Neuronal stem cell (in vitro differentiated cells): ENCODE results near the gene ETFRF1.

Experiments used
- DNase-seq: peaks from one replicate; pipeline ENCODE4 v3.0.0-alpha.2; 2013; ENCODE audit warnings: low spot score
- H2AFZ ChIP-seq: one replicate; pipeline ENCODE4 v1.6.1; 2013; ENCODE audit warnings: mild to moderate bottlenecking, low read length, inconsistent platforms
- H2AK5ac ChIP-seq: 2 replicates; pipeline ENCODE4 v1.6.1; 2013; ENCODE audit warnings: low read depth, mild to moderate bottlenecking, inconsistent platforms, low read length, moderate library complexity, mixed read lengths
- H2BK120ac ChIP-seq: 2 replicates; pipeline ENCODE4 v1.6.1; 2013; ENCODE audit warnings: low read depth, mild to moderate bottlenecking, inconsistent platforms, low read length, moderate library complexity, mixed read lengths
- H2BK12ac ChIP-seq: one replicate; pipeline ENCODE4 v1.6.1; 2013; ENCODE audit warnings: low read length, inconsistent platforms
- H2BK15ac ChIP-seq: 2 replicates; pipeline ENCODE4 v1.6.1; 2013; ENCODE audit warnings: mild to moderate bottlenecking, low read length, inconsistent platforms, mixed read lengths
- H2BK5ac ChIP-seq: one replicate; pipeline ENCODE4 v1.6.1; 2013; ENCODE audit warnings: inconsistent platforms, mild to moderate bottlenecking, low read length, moderate library complexity
- H3K14ac ChIP-seq: one replicate; pipeline ENCODE4 v1.6.1; 2013; ENCODE audit warnings: low read length, inconsistent platforms
- H3K18ac ChIP-seq: 2 replicates; pipeline ENCODE4 v1.6.1; 2013; ENCODE audit warnings: low read length, inconsistent platforms
- H3K23ac ChIP-seq: 2 replicates; pipeline ENCODE4 v1.6.1; 2013; ENCODE audit warnings: low read depth, mild to moderate bottlenecking, mixed read lengths, low read length, inconsistent platforms; ENCODE audit not compliant: poor library complexity
- H3K27ac ChIP-seq: replicated peaks from 3 replicates; pipeline ENCODE4 v1.5.1; 2013; ENCODE audit warnings: low read length, inconsistent platforms
- H3K27me3 ChIP-seq, 3 experiments: 2 replicates each; pipeline ENCODE4 v1.6.1; 2013; ENCODE audit warnings: low read length in 3 of 3, mild to moderate bottlenecking in 2 of 3, inconsistent platforms in 1 of 3, low read depth in 1 of 3, mixed read lengths in 1 of 3, moderate library complexity in 1 of 3; ENCODE audit not compliant: control insufficient read depth in 3 of 3, insufficient read depth in 3 of 3
- H3K36me3 ChIP-seq, 2 donors: replicated peaks in 1 of 2; 2 replicates each; pipeline ENCODE4 v1.6.1; 2013; ENCODE audit warnings: low read length in 2 of 2; ENCODE audit not compliant: control insufficient read depth in 2 of 2, insufficient read depth in 2 of 2
- H3K4ac ChIP-seq: 2 replicates; pipeline ENCODE4 v1.6.1; 2013; ENCODE audit warnings: inconsistent platforms, mild to moderate bottlenecking, low read length, moderate library complexity
- H3K4me1 ChIP-seq, 2 donors: 1 replicate in 1 of 2; 2 replicates in 1 of 2; pipeline ENCODE4 v1.6.1; 2013; ENCODE audit warnings: low read length in 2 of 2, low read depth in 1 of 2; ENCODE audit not compliant: control insufficient read depth in 2 of 2, insufficient read depth in 1 of 2
- H3K4me2 ChIP-seq: one replicate; pipeline ENCODE4 v1.6.1; 2013; ENCODE audit warnings: mild to moderate bottlenecking, low read length, inconsistent platforms; ENCODE audit not compliant: insufficient read depth, poor library complexity, severe bottlenecking
- H3K4me3 ChIP-seq, 2 donors: 2 replicates each; pipeline ENCODE4 v1.5.1; 2013; ENCODE audit warnings: low read length in 2 of 2, mild to moderate bottlenecking in 2 of 2, inconsistent platforms in 1 of 2, moderate library complexity in 1 of 2
- H3K79me1 ChIP-seq: one replicate; pipeline ENCODE4 v1.6.1; 2013; ENCODE audit warnings: low read depth, mild to moderate bottlenecking, inconsistent platforms, low read length, moderate library complexity
- H3K9ac ChIP-seq: one replicate; pipeline ENCODE4 v1.6.1; 2013; ENCODE audit warnings: mild to moderate bottlenecking, low read depth, low read length, inconsistent platforms; ENCODE audit not compliant: poor library complexity
- H3K9me3 ChIP-seq, 2 donors: replicated peaks in 1 of 2; 2 replicates each; pipeline versions ENCODE3 to v1.6.1; 2013; ENCODE audit warnings: low read length in 2 of 2, mild to moderate bottlenecking in 2 of 2, inconsistent platforms in 1 of 2, low read depth in 1 of 2, mixed read lengths in 1 of 2, moderate library complexity in 1 of 2; ENCODE audit not compliant: control insufficient read depth in 2 of 2, insufficient read depth in 1 of 2
- H4K8ac ChIP-seq: one replicate; pipeline ENCODE4 v1.6.1; 2013; ENCODE audit warnings: low read depth, mild to moderate bottlenecking, inconsistent platforms, low read length, moderate library complexity
- H4K91ac ChIP-seq: one replicate; pipeline ENCODE4 v1.6.1; 2013; ENCODE audit warnings: low read length, low read depth, mild to moderate bottlenecking, inconsistent platforms; ENCODE audit not compliant: poor library complexity
- WGBS, 2 donors: extraction: QIAGEN DNeasy Blood & Tissue Kit; methylation state at CpG; one replicate each; pipeline ENCODE4 v1.1.7; 2013; ENCODE audit warnings: missing lambda C conversion rate in 2 of 2, mixed read lengths in 1 of 2; ENCODE audit not compliant: insufficient read length in 2 of 2, insufficient replicate concordance in 1 of 2; ENCODE audit errors: extremely low coverage in 2 of 2; 5-methylcytosine and 5-hydroxymethylcytosine counted together

ETFRF1 gene

DNA sequence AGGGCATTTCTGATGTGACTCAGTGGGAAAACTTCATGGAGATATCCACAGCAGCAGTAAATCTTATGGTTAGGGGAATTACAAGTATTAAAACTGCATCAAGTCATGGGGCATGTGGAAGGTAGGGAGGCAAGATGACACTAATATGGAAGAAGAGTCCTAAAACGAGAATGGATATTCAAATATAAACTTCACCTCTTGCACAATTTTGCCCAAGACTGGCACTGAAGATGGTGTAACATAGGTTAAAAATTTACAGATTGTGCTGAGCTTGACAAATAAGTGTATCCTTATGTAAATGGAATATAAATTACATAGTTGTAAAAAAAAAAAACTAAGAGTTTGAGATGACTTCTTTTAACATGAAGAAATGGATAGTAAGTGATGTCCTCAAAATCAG lies 12.8 kb downstream of the ETFRF1 start:
- no peak overlapping the region for H3K27ac ChIP-seq
- H2BK120ac ChIP-seq, result no peak overlapping the region
- no peak overlapping the region for H4K8ac ChIP-seq
- no peak overlapping the region for H3K14ac ChIP-seq
- no peak overlapping the region for H3K18ac ChIP-seq
- H2AFZ ChIP-seq, result no peak overlapping the region
- no peak overlapping the region for H2BK5ac ChIP-seq
- no peaks in the 10 kb centered on the region for H3K79me1 ChIP-seq
- H3K9ac ChIP-seq, result no peak overlapping the region
- no peak overlapping the region for H2AK5ac ChIP-seq
- no peaks in the 10 kb centered on the region for H3K9me3 ChIP-seq
- no CpG with 5 or more reads among the region's 1 CpG for WGBS, 2 donors
- DNase-seq, result no peak
- no peaks in the 10 kb centered on the region for H3K27me3 ChIP-seq
- no peak overlapping the region for H2BK15ac ChIP-seq
- no peaks in the 10 kb centered on the region for H3K4me1 ChIP-seq
- no peak overlapping the region for H3K23ac ChIP-seq
- H3K4me2 ChIP-seq, result no peak overlapping the region
- H2BK12ac ChIP-seq, result no peak overlapping the region
- H3K4me3 ChIP-seq, result no peak overlapping the region
- no peak overlapping the region for H3K4ac ChIP-seq
- H3K36me3 ChIP-seq, result peaks cover 4 to 70% of the 10 kb centered on the region in 2 donors
- H4K91ac ChIP-seq, result no peak overlapping the region

DNA sequence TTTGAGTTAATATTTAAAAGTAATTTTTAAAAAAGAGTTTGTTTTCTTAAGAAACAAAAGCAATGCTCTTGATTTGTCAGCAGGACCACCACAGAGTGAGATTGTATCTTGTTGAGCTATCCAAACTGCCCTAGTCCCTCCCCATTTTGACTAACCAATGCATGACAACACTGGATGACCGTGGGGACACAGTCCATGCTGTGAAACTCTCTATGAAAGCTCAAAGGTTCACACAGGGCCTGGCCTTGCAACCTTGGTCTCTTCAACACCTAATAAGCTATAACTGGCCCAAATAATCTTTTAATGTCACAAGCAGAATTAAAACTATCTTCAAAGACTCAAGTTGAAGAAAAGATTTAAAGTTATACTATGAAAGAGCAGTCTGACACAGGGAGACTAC lies 13.5 kb downstream of the ETFRF1 start:
- H3K27me3 ChIP-seq, result no peaks in the 10 kb centered on the region
- no peak overlapping the region for H2BK5ac ChIP-seq
- H3K4ac ChIP-seq, result no peak overlapping the region
- no peak overlapping the region for H3K14ac ChIP-seq
- no peak overlapping the region for H2AK5ac ChIP-seq
- H3K27ac ChIP-seq, result no peak overlapping the region
- peaks cover 4 to 72% of the 10 kb centered on the region in 2 donors for H3K36me3 ChIP-seq
- no peaks in the 10 kb centered on the region for H3K9me3 ChIP-seq
- no peak overlapping the region for H3K4me2 ChIP-seq
- no peak overlapping the region for H3K4me3 ChIP-seq
- H3K9ac ChIP-seq, result no peak overlapping the region
- no peak overlapping the region for H2BK120ac ChIP-seq
- H3K23ac ChIP-seq, result no peak overlapping the region
- no peak overlapping the region for H4K8ac ChIP-seq
- no peak overlapping the region for H3K18ac ChIP-seq
- WGBS, 2 donors, result no CpG with 5 or more reads among the region's 1 CpG
- H2BK15ac ChIP-seq, result no peak overlapping the region
- no peak for DNase-seq
- no peaks in the 10 kb centered on the region for H3K79me1 ChIP-seq
- no peaks in the 10 kb centered on the region for H3K4me1 ChIP-seq
- H2BK12ac ChIP-seq, result no peak overlapping the region
- no peak overlapping the region for H2AFZ ChIP-seq
- no peak overlapping the region for H4K91ac ChIP-seq

DNA sequence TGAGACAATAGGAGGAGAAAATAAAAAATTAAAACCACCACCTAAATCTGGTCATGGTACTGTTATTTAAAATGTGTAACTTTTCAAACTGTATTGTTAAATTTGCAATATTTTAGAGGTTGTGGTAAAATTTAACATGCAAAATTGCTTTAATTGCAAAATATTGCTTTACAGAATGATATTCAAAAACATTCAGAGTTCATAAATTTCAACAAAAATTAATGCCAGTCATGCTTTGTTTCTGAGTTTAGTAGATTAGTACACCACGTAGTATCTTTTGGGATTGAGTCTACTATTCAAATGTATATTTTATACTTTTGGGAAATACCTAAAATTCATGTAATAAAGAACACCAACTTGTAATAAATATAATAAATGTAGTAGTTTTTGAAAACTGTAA lies 18.3 kb downstream of the ETFRF1 start:
- Histone ChIP-seq H3K27me3 (no peaks in the 10 kb centered on the region), H2AK5ac (no peak overlapping the region), H4K91ac (no peak overlapping the region), H2AFZ (no peak overlapping the region), H3K14ac (no peak overlapping the region), H2BK12ac (no peak overlapping the region), H3K9ac (no peak overlapping the region), H3K79me1 (no peaks in the 10 kb centered on the region), H3K4me2 (no peak overlapping the region), H3K27ac (no peak overlapping the region), H3K36me3 (peaks cover 2 to 40% of the 10 kb centered on the region in 2 donors), H4K8ac (no peak overlapping the region), H3K9me3 (no peaks in the 10 kb centered on the region), H3K18ac (no peak overlapping the region), H3K4ac (no peak overlapping the region), H3K23ac (no peak overlapping the region), H2BK15ac (no peak overlapping the region), H3K4me1 (no peaks in the 10 kb centered on the region), H3K4me3 (no peak overlapping the region), H2BK5ac (no peak overlapping the region), H2BK120ac (no peak overlapping the region)
- no CpG with 5 or more reads among the region's 1 CpG for WGBS, 2 donors
- DNase-seq, result no peak

DNA sequence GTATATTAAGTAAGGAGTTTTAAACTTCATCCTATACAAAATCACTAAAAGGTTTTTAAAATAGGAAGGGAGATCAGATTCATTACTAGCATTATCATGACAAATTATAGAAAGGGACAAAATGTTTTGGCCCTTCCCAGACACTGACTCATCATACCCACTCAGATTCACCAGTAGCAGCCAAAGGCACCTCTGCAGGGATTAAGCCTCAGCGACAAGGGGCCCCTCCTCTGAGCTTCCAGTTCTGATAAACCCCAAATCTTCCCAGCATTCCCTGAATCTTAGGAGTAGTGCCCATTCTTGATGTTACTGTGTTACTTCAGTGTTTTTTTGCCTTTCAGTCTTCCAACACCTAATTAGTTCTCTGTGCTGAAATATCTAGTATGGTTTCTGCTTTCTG lies 41.2 kb downstream of the ETFRF1 start:
- peaks cover 3 to 45% of the 10 kb centered on the region in 2 donors for H3K36me3 ChIP-seq
- H2BK15ac ChIP-seq, result no peak overlapping the region
- no peak for DNase-seq
- H3K14ac ChIP-seq, result no peak overlapping the region
- no peak overlapping the region for H2BK5ac ChIP-seq
- H2AFZ ChIP-seq, result no peak overlapping the region
- H3K4ac ChIP-seq, result no peak overlapping the region
- no peak overlapping the region for H3K9ac ChIP-seq
- no peaks in the 10 kb centered on the region for H3K79me1 ChIP-seq
- no peak overlapping the region for H4K8ac ChIP-seq
- H3K4me1 ChIP-seq, result no peaks in the 10 kb centered on the region
- no peak overlapping the region for H2AK5ac ChIP-seq
- H3K9me3 ChIP-seq, result no peaks in the 10 kb centered on the region
- no peak overlapping the region for H2BK12ac ChIP-seq
- no peak overlapping the region for H4K91ac ChIP-seq
- H3K23ac ChIP-seq, result no peak overlapping the region
- H3K18ac ChIP-seq, result no peak overlapping the region
- no peak overlapping the region for H3K4me2 ChIP-seq
- H3K27me3 ChIP-seq, result no peaks in the 10 kb centered on the region
- H3K4me3 ChIP-seq, result no peak overlapping the region
- H3K27ac ChIP-seq, result no peak overlapping the region
- WGBS, 2 donors, result no CpG with 5 or more reads among the region's 1 CpG
- H2BK120ac ChIP-seq, result no peak overlapping the region
